ENCODE measurements around the gene SV2B. TPM values are rescaled to one million over a fixed set of nuclear protein-coding genes. Genes with fewer than 3 reads are reported as not detected.

The SV2B gene
- total RNA-seq, 1 experiment from 2014 or later: 1.4 TPM

GRCh38 chr15:91227766-91228165 lies 127.7 kb downstream of the SV2B start:
- peaks cover under 1% of the 10 kb centered on the region for H3K9me3 Mint-ChIP-seq
- no peaks in the 10 kb centered on the region for H3K36me3 Mint-ChIP-seq
- ChIA-PET CTCF (interaction anchor here (0.8 to 1.4 kb wide), 2 partner anchors 31 to 172 kb away, joined by 3 to 6 read pairs; no protein-coding TSS in a partner anchor), POLR2A (no interaction called here)
- H3K4me3 Mint-ChIP-seq: no peak overlapping the region
- no peaks in the 10 kb centered on the region for H3K27me3 Mint-ChIP-seq (ENCODE audit: low read depth)
- TF ChIP-seq RORB (CRISPR knock-in tag; IDR thresholded peaks at IDR 0.05): no peak
- TF ChIP-seq ZNF281 (CRISPR knock-in tag; IDR thresholded peaks at IDR 0.05): no peak
- no peak for TF ChIP-seq ATF6 (CRISPR knock-in tag; IDR thresholded peaks at IDR 0.05)
- TF ChIP-seq ZNF396 (CRISPR knock-in tag; IDR thresholded peaks at IDR 0.05; ENCODE audit: borderline replicate concordance): no peak
- TF ChIP-seq NR2C2 (CRISPR knock-in tag; IDR thresholded peaks at IDR 0.05): no peak
- TF ChIP-seq FOXP4 (CRISPR knock-in tag; IDR thresholded peaks at IDR 0.05): no peak
- no peak for TF ChIP-seq EMX1 (CRISPR knock-in tag; IDR thresholded peaks at IDR 0.05)
- no peak for TF ChIP-seq ZBTB43 (CRISPR knock-in tag; IDR thresholded peaks at IDR 0.05)
- no peak overlapping the region for H3K27ac Mint-ChIP-seq
- peaks cover 11% of the 10 kb centered on the region for H3K4me1 Mint-ChIP-seq
- no peak for DNase-seq (ENCODE audit: low spot score)
- no peak for ATAC-seq

GRCh38 chr15:91228383-91228782 lies 128.3 kb downstream of the SV2B start:
- TF ChIP-seq FOXP4 (CRISPR knock-in tag; IDR thresholded peaks at IDR 0.05) (no peak), STAT6 (CRISPR knock-in tag; conservative IDR thresholded peaks at IDR 0.05; ENCODE audit: low read depth) (no peak), HMGA2 (CRISPR knock-in tag; IDR thresholded peaks at IDR 0.05) (no peak), PRRX2 (CRISPR knock-in tag; IDR thresholded peaks at IDR 0.05) (no peak), NFATC4 (CRISPR knock-in tag; IDR thresholded peaks at IDR 0.05) (no peak), CBFB (CRISPR knock-in tag; IDR thresholded peaks at IDR 0.05; ENCODE audit: low read depth) (no peak), CDX4 (CRISPR knock-in tag; IDR thresholded peaks at IDR 0.05; ENCODE audit: borderline replicate concordance) (no peak), USF2 (CRISPR knock-in tag; IDR thresholded peaks at IDR 0.05) (no peak), CREM (CRISPR knock-in tag; IDR thresholded peaks at IDR 0.05) (no peak), SP1 (CRISPR knock-in tag; conservative IDR thresholded peaks at IDR 0.05) (no peak), ATF6 (CRISPR knock-in tag; IDR thresholded peaks at IDR 0.05) (no peak)
- ChIA-PET CTCF (no interaction called here), POLR2A (no interaction called here)
- Mint-ChIP-seq H3K4me1 (peaks cover 11% of the 10 kb centered on the region), H3K27me3 (ENCODE audit: low read depth) (no peaks in the 10 kb centered on the region), H3K27ac (no peak overlapping the region), H3K4me3 (no peak overlapping the region), H3K36me3 (no peaks in the 10 kb centered on the region), H3K9me3 (peaks cover 4% of the 10 kb centered on the region)
- DNase-seq (ENCODE audit: low spot score): no peak
- ATAC-seq: no peak

All from WTC11 (cell line).